IMR-90 (cell line): ENCODE data around the gene MRPL48.

ENCODE experiments used
- CHD1 ChIP-seq: IDR thresholded peaks from 2 replicates; pipeline ENCODE4 v1.6.1; 2012; ENCODE audit warnings: low read depth, low read length, improper control_type of control experiment
- MXI1 ChIP-seq: IDR thresholded peaks from 2 replicates; pipeline ENCODE4 v1.6.1; 2012; ENCODE audit warnings: low read depth, mild to moderate bottlenecking, low read length, moderate library complexity, borderline replicate concordance
- POLR2A ChIP-seq: IDR thresholded peaks from 2 replicates; pipeline ENCODE4 v1.6.1; 2012; ENCODE audit warnings: mild to moderate bottlenecking, low read depth, low read length
- TF ChIP-seq, protein P1 (sequence below): conservative IDR thresholded peaks from 2 replicates; pipeline ENCODE4 v1.5.1; 2012; ENCODE audit warnings: mild to moderate bottlenecking, low read depth, low read length, improper control_type of control experiment

DNA sequence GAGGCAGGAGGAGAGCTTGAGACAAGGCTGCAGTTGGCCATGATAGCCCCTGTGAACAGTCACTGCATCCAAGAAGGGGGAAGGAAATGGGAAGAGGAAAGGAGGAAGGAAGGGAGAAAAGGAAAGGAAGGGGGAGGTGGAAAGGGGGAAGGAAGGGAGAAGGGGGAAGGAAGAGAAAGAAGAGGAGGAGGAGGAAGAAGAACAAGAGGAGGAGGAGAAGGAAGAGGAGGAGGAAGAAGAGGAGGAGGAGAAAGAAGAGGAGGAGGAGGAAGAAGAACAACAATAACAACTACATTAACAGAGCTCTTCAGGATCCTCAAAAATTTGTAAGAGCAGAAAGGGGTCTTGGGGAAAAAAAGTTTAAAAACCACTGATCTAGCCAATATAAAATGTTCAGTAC, 32.0 kb upstream of the MRPL48 start:
- TF ChIP-seq, protein P1, sequence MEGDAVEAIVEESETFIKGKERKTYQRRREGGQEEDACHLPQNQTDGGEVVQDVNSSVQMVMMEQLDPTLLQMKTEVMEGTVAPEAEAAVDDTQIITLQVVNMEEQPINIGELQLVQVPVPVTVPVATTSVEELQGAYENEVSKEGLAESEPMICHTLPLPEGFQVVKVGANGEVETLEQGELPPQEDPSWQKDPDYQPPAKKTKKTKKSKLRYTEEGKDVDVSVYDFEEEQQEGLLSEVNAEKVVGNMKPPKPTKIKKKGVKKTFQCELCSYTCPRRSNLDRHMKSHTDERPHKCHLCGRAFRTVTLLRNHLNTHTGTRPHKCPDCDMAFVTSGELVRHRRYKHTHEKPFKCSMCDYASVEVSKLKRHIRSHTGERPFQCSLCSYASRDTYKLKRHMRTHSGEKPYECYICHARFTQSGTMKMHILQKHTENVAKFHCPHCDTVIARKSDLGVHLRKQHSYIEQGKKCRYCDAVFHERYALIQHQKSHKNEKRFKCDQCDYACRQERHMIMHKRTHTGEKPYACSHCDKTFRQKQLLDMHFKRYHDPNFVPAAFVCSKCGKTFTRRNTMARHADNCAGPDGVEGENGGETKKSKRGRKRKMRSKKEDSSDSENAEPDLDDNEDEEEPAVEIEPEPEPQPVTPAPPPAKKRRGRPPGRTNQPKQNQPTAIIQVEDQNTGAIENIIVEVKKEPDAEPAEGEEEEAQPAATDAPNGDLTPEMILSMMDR = no peak
- TF ChIP-seq POLR2A (no peak), MXI1 (no peak), CHD1 (no peak)
